SK-N-SH (cell line): ENCODE results near the gene PSD2. TPM values are rescaled to one million over a fixed set of nuclear protein-coding genes. Genes with fewer than 3 reads are reported as not detected.

Source experiments
- CTCF ChIA-PET: fragments of 300-600, 350-600 bp; formaldehyde crosslinking; extraction: SDS; loops from one replicate; lab custom pipeline; 2021; lab: Yijun Ruan, JAX
- POLR2A ChIA-PET: fragments of 350-600 bp; sonication (Branson Sonifier 250); formaldehyde crosslinking; extraction: SDS; loops from one replicate; lab custom pipeline; 2020; ENCODE audit warnings: antibody characterized with exemption, inconsistent platforms; lab: Yijun Ruan, JAX
- DNase-seq: peaks from one replicate; pipeline ENCODE4 v3.0.0; 2012
- H2AFZ ChIP-seq: fragments of 200-600 bp; sonication (generic); 2 replicates; pipeline ENCODE4 v1.8.1; 2016; ENCODE audit warnings: antibody characterized with exemption, mild to moderate bottlenecking, low read depth
- H3F3A ChIP-seq: fragments of 200-600 bp; sonication (generic); replicated peaks from 2 replicates; pipeline ENCODE3; 2016; ENCODE audit warnings: antibody characterized with exemption, mild to moderate bottlenecking; ENCODE audit not compliant: insufficient read depth
- H3K27ac ChIP-seq, 2 experiments: fragments of 200-500 bp in 1 of 2; fragments of 200-600 bp in 1 of 2; sonication (Bioruptor generic) in 1 of 2; sonication (generic), shearing (Covaris generic) in 1 of 2; 2 replicates each; pipeline versions ENCODE4 v1.5.1 to v1.6.1; 2014 to 2016; ENCODE audit warnings: low read depth in 2 of 2, inconsistent platforms in 1 of 2, low read length in 1 of 2, mild to moderate bottlenecking in 1 of 2, mixed read lengths in 1 of 2
- H3K27me3 ChIP-seq: fragments of 200-600 bp; sonication (generic), shearing (Covaris generic); 2 replicates; pipeline ENCODE4 v1.6.1; 2016; ENCODE audit warnings: mixed run types; ENCODE audit not compliant: insufficient read depth
- H3K36me3 ChIP-seq, 2 experiments: fragments of 200-500 bp in 1 of 2; fragments of 200-600 bp in 1 of 2; sonication (Bioruptor generic) in 1 of 2; sonication (generic) in 1 of 2; replicated peaks in 1 of 2; 2 replicates each; pipeline versions ENCODE3 to v1.5.1; 2014 to 2016; ENCODE audit warnings: low read length in 1 of 2, mild to moderate bottlenecking in 1 of 2; ENCODE audit not compliant: insufficient read depth in 2 of 2, control insufficient read depth in 1 of 2
- H3K4me1 ChIP-seq, 2 experiments: fragments of 200-500 bp in 1 of 2; fragments of 200-600 bp in 1 of 2; sonication (Bioruptor generic) in 1 of 2; sonication (generic), shearing (Covaris generic) in 1 of 2; 2 replicates each; pipeline versions ENCODE4 v1.5.1 to v1.6.1; 2014 to 2016; ENCODE audit warnings: low read depth in 1 of 2, low read length in 1 of 2, mixed run types in 1 of 2; ENCODE audit not compliant: insufficient read depth in 2 of 2, control insufficient read depth in 1 of 2
- H3K4me2 ChIP-seq: fragments of 200-600 bp; sonication (generic), shearing (Covaris generic); 2 replicates; pipeline ENCODE4 v1.6.1; 2017; ENCODE audit warnings: mixed run types
- H3K4me3 ChIP-seq, 2 experiments: fragments of 200-500 bp in 1 of 2; fragments of 200-600 bp in 1 of 2; sonication (Bioruptor generic) in 1 of 2; sonication (generic), shearing (Covaris generic) in 1 of 2; 2 replicates each; pipeline versions ENCODE4 v1.5.1 to v1.8.1; 2014 to 2016; ENCODE audit warnings: low read depth in 2 of 2, inconsistent platforms in 1 of 2, low read length in 1 of 2, mild to moderate bottlenecking in 1 of 2, mixed read lengths in 1 of 2, moderate library complexity in 1 of 2
- H3K79me2 ChIP-seq: fragments of 200-600 bp; sonication (generic); 2 replicates; pipeline ENCODE4 v1.8.1; 2017; ENCODE audit warnings: mild to moderate bottlenecking; ENCODE audit not compliant: insufficient read depth
- H3K9ac ChIP-seq: fragments of 200-600 bp; sonication (generic); 2 replicates; pipeline ENCODE4 v1.6.1; 2017; ENCODE audit warnings: mixed run types
- H3K9me2 ChIP-seq: fragments of 200-600 bp; sonication (generic); 2 replicates; pipeline ENCODE4 v1.6.1; 2017; ENCODE audit warnings: mixed run types
- H3K9me3 ChIP-seq: fragments of 200-600 bp; sonication (generic); 2 replicates; pipeline ENCODE4 v1.6.1; 2017; ENCODE audit warnings: mixed run types, mild to moderate bottlenecking, moderate library complexity
- H4K20me1 ChIP-seq: fragments of 200-600 bp; sonication (generic); 2 replicates; pipeline ENCODE4 v1.6.1; 2017; ENCODE audit warnings: mild to moderate bottlenecking, mixed run types; ENCODE audit not compliant: insufficient read depth
- CTCF ChIP-seq: fragments of 200-600 bp; sonication (generic); IDR thresholded peaks from 2 replicates; pipeline ENCODE4 v1.6.1; 2017; ENCODE audit warnings: antibody characterized with exemption, mild to moderate bottlenecking, moderate library complexity
- ELF1 ChIP-seq: IDR thresholded peaks from 2 replicates; pipeline ENCODE4 v1.4.0; 2012
- FOXM1 ChIP-seq: IDR thresholded peaks from 2 replicates; pipeline ENCODE4 v1.4.0; 2012; ENCODE audit warnings: low read depth, mild to moderate bottlenecking
- JUND ChIP-seq: IDR thresholded peaks from 2 replicates; pipeline ENCODE4 v1.4.0; 2012
- MAX ChIP-seq: IDR thresholded peaks from 2 replicates; pipeline ENCODE4 v1.4.0; 2012; ENCODE audit warnings: low read depth
- MEF2A ChIP-seq: IDR thresholded peaks from 2 replicates; pipeline ENCODE4 v1.4.0; 2012; ENCODE audit warnings: low read depth, borderline replicate concordance
- MXI1 ChIP-seq: IDR thresholded peaks from 2 replicates; pipeline ENCODE4 v1.6.1; 2012; ENCODE audit warnings: mild to moderate bottlenecking, low read depth, low read length, improper control_type of control experiment
- NRF1 ChIP-seq: IDR thresholded peaks from 2 replicates; pipeline ENCODE4 v1.6.1; 2012; ENCODE audit warnings: low read depth, mild to moderate bottlenecking, low read length
- PBX3 ChIP-seq: IDR thresholded peaks from 2 replicates; pipeline ENCODE4; 2012
- RAD21 ChIP-seq: IDR thresholded peaks from 2 replicates; pipeline ENCODE4 v1.6.1; 2012; ENCODE audit warnings: mild to moderate bottlenecking, low read length
- REST ChIP-seq: IDR thresholded peaks from 2 replicates; pipeline ENCODE4 v1.6.1; 2012; ENCODE audit warnings: mild to moderate bottlenecking, low read depth, low read length, moderate library complexity
- RXRA ChIP-seq: IDR thresholded peaks from 2 replicates; pipeline ENCODE4 v1.4.0; 2012; ENCODE audit warnings: low read depth, mild to moderate bottlenecking, borderline replicate concordance
- SMC3 ChIP-seq: IDR thresholded peaks from 2 replicates; pipeline ENCODE4 v1.6.1; 2012; ENCODE audit warnings: low read depth, low read length, improper control_type of control experiment
- USF1 ChIP-seq: IDR thresholded peaks from 2 replicates; pipeline ENCODE4 v1.4.0; 2012; ENCODE audit warnings: low read depth, borderline replicate concordance
- YY1 ChIP-seq: IDR thresholded peaks from 2 replicates; pipeline ENCODE4 v1.4.0; 2012; ENCODE audit warnings: low read depth, mild to moderate bottlenecking
- WGBS: methylation state at CpG from one replicate; pipeline ENCODE4 v1.1.6; 2017; ENCODE audit warnings: low lambda C conversion rate; 5-methylcytosine and 5-hydroxymethylcytosine counted together
- polyA plus RNA-seq, 3 experiments: library from polyadenylated mRNA; depleted of rRNA; stranded (reverse); fragments of >200 nt; gene quantifications; 2 replicates each; pipeline ENCODE4 v1.2.3, GENCODE V29; 2012

Gene PSD2
- polyA plus RNA-seq, 1 of the 3 experiments (the other 2 are of a cell fraction) = 0.15 TPM

GRCh38 chr5:139843991-139844390 lies 48.4 kb downstream of the PSD2 start:
- no peaks in the 10 kb centered on the region for H3K79me2 ChIP-seq
- POLR2A ChIA-PET = interaction anchor here (0.8 to 1.3 kb wide), 2 partner anchors 10 to 48 kb away, joined by 3 to 4 read pairs; no protein-coding TSS in a partner anchor
- no peak overlapping the region for H3K4me2 ChIP-seq
- no peak overlapping the region for H3K9ac ChIP-seq
- H3K9me2 ChIP-seq = no peaks in the 10 kb centered on the region
- H3K9me3 ChIP-seq = no peaks in the 10 kb centered on the region
- peaks cover 2% of the 10 kb centered on the region for H3F3A ChIP-seq
- CTCF ChIA-PET = interaction anchor here (0.7 to 7.1 kb wide), 17 partner anchors 10 to 264 kb away, joined by 3 to 92 read pairs (median 4); no protein-coding TSS in a partner anchor
- TF ChIP-seq JUND = no peak
- TF ChIP-seq RAD21 = no peak
- no peak for TF ChIP-seq MEF2A
- no peak for TF ChIP-seq YY1
- TF ChIP-seq RXRA = no peak
- no peak for TF ChIP-seq MAX
- no peak for TF ChIP-seq NRF1
- TF ChIP-seq MXI1 = no peak
- no peak overlapping the region for H3K4me3 ChIP-seq
- H2AFZ ChIP-seq = no peak overlapping the region
- no peak for DNase-seq
- no peaks in the 10 kb centered on the region for H4K20me1 ChIP-seq
- peaks cover 0 to 2% of the 10 kb centered on the region in 2 experiments; a peak in 1 of 4 replicates for H3K4me1 ChIP-seq
- no peak overlapping the region for H3K27ac ChIP-seq
- WGBS = 64% methylated on average over 5 of the region's 5 CpGs
- H3K27me3 ChIP-seq = no peaks in the 10 kb centered on the region
- no peaks in the 10 kb centered on the region for H3K36me3 ChIP-seq

GRCh38 chr5:139844472-139845145 lies 49.0 kb downstream of the PSD2 start:
- POLR2A ChIA-PET = no interaction called here
- Histone ChIP-seq H3K9me2 (no peaks in the 10 kb centered on the region), H3K4me3 (no peak overlapping the region; a peak in 1 of 4 replicates), H3K27ac (no peak overlapping the region), H3F3A (peaks cover 4% of the 10 kb centered on the region), H3K9me3 (no peaks in the 10 kb centered on the region), H3K79me2 (no peaks in the 10 kb centered on the region), H3K27me3 (no peaks in the 10 kb centered on the region), H3K9ac (no peak overlapping the region), H2AFZ (no peak overlapping the region), H3K36me3 (no peaks in the 10 kb centered on the region), H4K20me1 (no peaks in the 10 kb centered on the region), H3K4me2 (no peak overlapping the region), H3K4me1 (peaks cover 0 to 2% of the 10 kb centered on the region in 2 experiments; a peak in 1 of 4 replicates)
- TF ChIP-seq PBX3 = no peak
- no peak for TF ChIP-seq ELF1
- peak; percentile 84 for TF ChIP-seq SMC3
- no peak for TF ChIP-seq FOXM1
- TF ChIP-seq RXRA = no peak
- TF ChIP-seq REST = 0 out of 2 replicates have a peak, but pooled peaks have one; percentile 13
- peak; percentile 74 for TF ChIP-seq RAD21
- TF ChIP-seq USF1 = no peak
- TF ChIP-seq CTCF = peak; percentile 84
- peak; percentile 81 for DNase-seq
- WGBS = 67% methylated on average over 18 of the region's 18 CpGs
- CTCF ChIA-PET = interaction anchor here (0.7 to 7.1 kb wide), 12 partner anchors 11 to 278 kb away, joined by 3 to 92 read pairs (median 4); no protein-coding TSS in a partner anchor
